ENCODE results near the gene MCC.

DNA sequence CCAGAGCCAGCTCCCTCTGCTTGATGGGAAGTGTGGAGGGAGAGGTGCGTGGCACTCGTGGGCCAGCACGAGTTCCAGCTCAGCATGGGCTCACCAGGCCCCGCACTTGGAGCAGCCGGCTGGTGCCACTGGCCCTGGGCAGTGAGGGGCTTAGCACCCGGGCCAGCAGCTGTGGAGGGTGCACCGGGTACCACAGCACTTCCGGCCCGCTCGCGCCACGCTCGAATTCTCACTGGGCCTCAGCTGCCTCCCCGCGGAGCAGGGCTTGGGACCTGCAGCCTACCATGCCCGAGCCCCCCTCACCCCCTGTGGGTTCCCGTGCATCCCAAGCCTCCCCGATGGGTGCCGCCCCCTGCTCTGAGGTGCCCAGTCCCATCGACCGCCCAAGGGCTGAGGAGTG, 413.2 kb downstream of the MCC start:
- TF ChIP-seq, protein P1, sequence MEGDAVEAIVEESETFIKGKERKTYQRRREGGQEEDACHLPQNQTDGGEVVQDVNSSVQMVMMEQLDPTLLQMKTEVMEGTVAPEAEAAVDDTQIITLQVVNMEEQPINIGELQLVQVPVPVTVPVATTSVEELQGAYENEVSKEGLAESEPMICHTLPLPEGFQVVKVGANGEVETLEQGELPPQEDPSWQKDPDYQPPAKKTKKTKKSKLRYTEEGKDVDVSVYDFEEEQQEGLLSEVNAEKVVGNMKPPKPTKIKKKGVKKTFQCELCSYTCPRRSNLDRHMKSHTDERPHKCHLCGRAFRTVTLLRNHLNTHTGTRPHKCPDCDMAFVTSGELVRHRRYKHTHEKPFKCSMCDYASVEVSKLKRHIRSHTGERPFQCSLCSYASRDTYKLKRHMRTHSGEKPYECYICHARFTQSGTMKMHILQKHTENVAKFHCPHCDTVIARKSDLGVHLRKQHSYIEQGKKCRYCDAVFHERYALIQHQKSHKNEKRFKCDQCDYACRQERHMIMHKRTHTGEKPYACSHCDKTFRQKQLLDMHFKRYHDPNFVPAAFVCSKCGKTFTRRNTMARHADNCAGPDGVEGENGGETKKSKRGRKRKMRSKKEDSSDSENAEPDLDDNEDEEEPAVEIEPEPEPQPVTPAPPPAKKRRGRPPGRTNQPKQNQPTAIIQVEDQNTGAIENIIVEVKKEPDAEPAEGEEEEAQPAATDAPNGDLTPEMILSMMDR (IDR thresholded peaks at IDR 0.05) = no peak
- no peak for TF ChIP-seq POLR2A (IDR thresholded peaks at IDR 0.05)
